Daoy (cell line): Measurements from ENCODE around the gene RAX2. TPM values are rescaled to one million over a fixed set of nuclear protein-coding genes. Genes with fewer than 3 reads are reported as not detected.
A peak's percentile ranks its signal among the peaks of the same experiment; 100 is the strongest.
"Not testable (repeated sequence)": the region's sequence is repeated elsewhere in the genome, so short reads cannot be mapped to it uniquely, and the experiment has no call there.

Experiments
- DNase-seq: peaks from one replicate; pipeline ENCODE4 v3.0.0-alpha.2; 2015; ENCODE audit warnings: low read depth
- total RNA-seq: library from RNA; depleted of rRNA; stranded (reverse); fragments of >200 nt; shearing (Covaris generic); gene quantifications from 2 replicates; pipeline ENCODE4 v1.2.3, GENCODE V29; 2014

The RAX2 gene
- total RNA-seq, 1 experiment from 2014 or later = not detected

- DNase-seq = peak; percentile 7
These were observed 6.3 kb upstream of the RAX2 start for GRCh38 chr19:3778104-3778867.

- no peak for DNase-seq
These were observed 4.5 kb upstream of the RAX2 start for GRCh38 chr19:3776479-3777040.

GRCh38 chr19:3775831-3776230 lies 3.8 kb upstream of the RAX2 start:
- no peak for DNase-seq

- peak; percentile 1 for DNase-seq
These were observed 3.3 kb upstream of the RAX2 start for GRCh38 chr19:3775374-3775711.

GRCh38 chr19:3774621-3775373 lies 2.8 kb upstream of the RAX2 start:
- DNase-seq = no peak

- no peak for DNase-seq
These were observed 1.9 kb upstream of the RAX2 start for GRCh38 chr19:3773814-3774515.

- no peak for DNase-seq
These were observed 775 bp downstream of the RAX2 start for GRCh38 chr19:3771000-3771905.

GRCh38 chr19:3770136-3770999 lies 1.7 kb downstream of the RAX2 start:
- no peak for DNase-seq

GRCh38 chr19:3769494-3769893 lies 2.5 kb downstream of the RAX2 start:
- no peak for DNase-seq

- DNase-seq = no peak
These were observed 3.3 kb downstream of the RAX2 start for GRCh38 chr19:3768748-3769099.

GRCh38 chr19:3768015-3768747 lies 3.8 kb downstream of the RAX2 start:
- DNase-seq = no peak

- no peak for DNase-seq
These were observed 5.0 kb downstream of the RAX2 start for GRCh38 chr19:3767050-3767449.

GRCh38 chr19:3766520-3766919 lies 5.5 kb downstream of the RAX2 start:
- DNase-seq = no peak

- not testable (repeated sequence) for DNase-seq
These were observed 6.3 kb downstream of the RAX2 start for GRCh38 chr19:3765757-3766156.

GRCh38 chr19:3765121-3765520 lies 6.9 kb downstream of the RAX2 start:
- DNase-seq = peak; percentile 50

GRCh38 chr19:3762501-3763459 lies 9.2 kb downstream of the RAX2 start, which contains the start of gene MRPL54:
Gene MRPL54, plus strand, starts transcription at chr19:3762682. Its CDS starts 19 bp downstream, at chr19:3762701.
- peak; percentile 100 for DNase-seq

GRCh38 chr19:3762130-3762473 lies 9.9 kb downstream of the RAX2 start:
- no peak for DNase-seq

GRCh38 chr19:3761382-3762129 lies 10.5 kb downstream of the RAX2 start, which contains the start of gene APBA3:
Gene APBA3, minus strand, starts transcription at chr19:3761692. Its CDS starts 1,428 bp downstream, at chr19:3760264.
- peak; percentile 95 for DNase-seq
